Measurements from ENCODE around the gene BIRC2.

BIRC2 gene

DNA sequence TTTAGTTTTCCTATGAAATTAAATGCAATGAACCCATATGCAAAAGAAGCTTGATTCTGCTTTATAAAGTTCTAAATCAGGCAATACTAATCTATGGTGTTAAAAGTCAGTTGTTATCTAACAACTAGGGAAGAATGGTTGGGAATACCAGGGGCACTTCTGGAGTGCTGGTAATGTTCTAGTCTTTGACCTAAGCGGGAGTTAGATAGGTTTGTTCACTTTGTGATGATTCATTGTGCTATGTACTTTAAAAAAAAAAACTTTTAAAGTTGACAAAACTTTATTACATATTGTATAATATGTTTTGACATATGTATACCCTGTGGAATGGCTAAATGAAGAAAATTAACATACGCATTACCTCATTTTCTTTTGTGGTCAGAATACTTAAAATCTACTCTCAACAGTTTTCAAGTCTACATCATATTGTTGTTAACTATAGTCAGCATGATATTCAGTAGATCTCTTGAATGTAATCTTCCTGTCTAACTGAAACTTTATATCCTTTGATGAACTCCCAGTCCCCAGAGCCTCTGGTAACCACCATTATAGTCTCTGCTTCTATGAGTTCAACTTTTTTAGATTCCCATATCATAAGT is 39.2 kb downstream of the BIRC2 start:
- H4K91ac ChIP-seq (ENCODE audit: low read depth, low read length, poor library complexity) = no peak overlapping the region
- H3K27ac ChIP-seq (replicated peaks; ENCODE audit: low read length) = no peak overlapping the region
- no peak overlapping the region for H3K4me2 ChIP-seq (ENCODE audit: insufficient read depth, low read length, poor library complexity, severe bottlenecking)
- no peak overlapping the region for H2AK5ac ChIP-seq (ENCODE audit: low read depth, low read length)
- peaks cover 0 to 4% of the 10 kb centered on the region in 2 donors for H3K9me3 ChIP-seq (replicated peaks in 1 of 2; ENCODE audit: control insufficient read depth in 2 of 2, insufficient read depth in 1 of 2, low read depth in 1 of 2, low read length in 2 of 2)
- no CpG with 5 or more reads among the region's 2 CpGs for WGBS, 2 donors (ENCODE audit: extremely low coverage in 2 of 2, insufficient read length in 2 of 2, insufficient replicate concordance in 1 of 2)
- no peak overlapping the region for H3K9ac ChIP-seq (ENCODE audit: low read depth, low read length, poor library complexity)
- H3K36me3 ChIP-seq (replicated peaks in 1 of 2; ENCODE audit: control insufficient read depth in 2 of 2, insufficient read depth in 2 of 2, low read length in 2 of 2) = peaks cover 2 to 71% of the 10 kb centered on the region in 2 donors
- H3K4me3 ChIP-seq (ENCODE audit: low read length in 2 of 2) = no peak overlapping the region
- H3K14ac ChIP-seq (ENCODE audit: low read length) = no peak overlapping the region
- no peaks in the 10 kb centered on the region for H3K79me1 ChIP-seq (ENCODE audit: low read depth, low read length)
- no peaks in the 10 kb centered on the region for H3K27me3 ChIP-seq (ENCODE audit: control insufficient read depth in 3 of 3, insufficient read depth in 3 of 3, low read depth in 1 of 3, low read length in 3 of 3)
- H2AFZ ChIP-seq (ENCODE audit: low read length) = no peak overlapping the region
- peaks cover 0 to 6% of the 10 kb centered on the region in 2 donors for H3K4me1 ChIP-seq (ENCODE audit: control insufficient read depth in 2 of 2, insufficient read depth in 1 of 2, low read depth in 1 of 2, low read length in 2 of 2)
- no peak overlapping the region for H4K8ac ChIP-seq (ENCODE audit: low read depth, low read length)
- DNase-seq (ENCODE audit: low spot score) = no peak
- no peak overlapping the region for H2BK5ac ChIP-seq (ENCODE audit: low read length)
- H2BK12ac ChIP-seq (ENCODE audit: low read length) = no peak overlapping the region
- H2BK15ac ChIP-seq (ENCODE audit: low read length) = no peak overlapping the region
- no peak overlapping the region for H3K18ac ChIP-seq (ENCODE audit: low read length)
- no peak overlapping the region for H3K23ac ChIP-seq (ENCODE audit: low read depth, low read length, poor library complexity)
- no peak overlapping the region for H3K4ac ChIP-seq (ENCODE audit: low read length)
- H2BK120ac ChIP-seq (ENCODE audit: low read depth, low read length) = no peak overlapping the region

DNA sequence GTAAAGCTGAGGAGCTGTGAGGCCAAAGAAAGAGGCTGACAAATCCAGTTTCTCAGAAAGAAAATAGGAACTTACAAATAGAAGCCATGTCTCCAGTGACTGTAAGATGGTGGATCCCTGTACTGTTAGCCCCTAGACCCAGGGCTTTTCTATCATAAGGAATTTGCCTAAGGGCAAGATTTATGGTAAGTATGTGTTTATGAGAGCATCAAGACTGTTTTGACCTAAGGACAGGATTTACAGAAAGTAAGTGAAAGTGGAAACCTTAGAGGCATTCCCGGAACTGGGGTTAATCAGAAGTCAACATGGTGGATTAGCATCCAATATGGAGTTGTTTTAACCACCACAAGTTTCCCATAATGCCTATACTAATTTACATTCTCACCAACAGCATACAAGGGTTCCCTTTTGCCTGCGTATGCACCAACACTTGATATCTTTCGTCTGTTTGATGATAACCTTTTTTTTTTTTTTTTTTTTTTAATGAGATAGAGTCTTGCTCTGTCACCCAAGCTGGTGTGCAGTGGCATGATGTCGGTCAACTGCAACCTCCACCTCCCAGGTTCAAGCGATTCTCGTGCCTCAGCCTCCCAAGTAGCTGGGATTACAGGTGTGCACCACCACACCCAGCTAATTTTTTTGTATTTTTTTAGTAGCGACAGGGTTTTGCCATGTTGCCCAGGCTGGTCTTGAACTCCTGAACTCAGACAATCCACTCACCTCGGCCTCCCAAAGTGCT is 40.2 kb downstream of the BIRC2 start:
- Histone ChIP-seq H3K27me3 (ENCODE audit: control insufficient read depth in 3 of 3, insufficient read depth in 3 of 3, low read depth in 1 of 3, low read length in 3 of 3) (no peaks in the 10 kb centered on the region), H2BK12ac (ENCODE audit: low read length) (no peak overlapping the region), H3K4ac (ENCODE audit: low read length) (no peak overlapping the region), H2BK120ac (ENCODE audit: low read depth, low read length) (no peak overlapping the region), H2BK15ac (ENCODE audit: low read length) (no peak overlapping the region), H3K18ac (ENCODE audit: low read length) (no peak overlapping the region), H3K9ac (ENCODE audit: low read depth, low read length, poor library complexity) (no peak overlapping the region), H3K4me3 (ENCODE audit: low read length in 2 of 2) (no peak overlapping the region), H3K23ac (ENCODE audit: low read depth, low read length, poor library complexity) (no peak overlapping the region), H3K4me2 (ENCODE audit: insufficient read depth, low read length, poor library complexity, severe bottlenecking) (no peak overlapping the region), H2AFZ (ENCODE audit: low read length) (no peak overlapping the region), H2BK5ac (ENCODE audit: low read length) (no peak overlapping the region), H3K36me3 (replicated peaks in 1 of 2; ENCODE audit: control insufficient read depth in 2 of 2, insufficient read depth in 2 of 2, low read length in 2 of 2) (peaks cover 4 to 71% of the 10 kb centered on the region in 2 donors), H3K9me3 (replicated peaks in 1 of 2; ENCODE audit: control insufficient read depth in 2 of 2, insufficient read depth in 1 of 2, low read depth in 1 of 2, low read length in 2 of 2) (peaks cover 0 to 4% of the 10 kb centered on the region in 2 donors), H3K14ac (ENCODE audit: low read length) (no peak overlapping the region), H3K79me1 (ENCODE audit: low read depth, low read length) (no peaks in the 10 kb centered on the region), H3K4me1 (ENCODE audit: control insufficient read depth in 2 of 2, insufficient read depth in 1 of 2, low read depth in 1 of 2, low read length in 2 of 2) (peaks cover 0 to 6% of the 10 kb centered on the region in 2 donors), H4K8ac (ENCODE audit: low read depth, low read length) (no peak overlapping the region), H2AK5ac (ENCODE audit: low read depth, low read length) (no peak overlapping the region), H4K91ac (ENCODE audit: low read depth, low read length, poor library complexity) (no peak overlapping the region), H3K27ac (replicated peaks; ENCODE audit: low read length) (no peak overlapping the region)
- DNase-seq (ENCODE audit: low spot score) = no peak
- no CpG with 5 or more reads among the region's 8 CpGs for WGBS, 2 donors (ENCODE audit: extremely low coverage in 2 of 2, insufficient read length in 2 of 2, insufficient replicate concordance in 1 of 2)

DNA sequence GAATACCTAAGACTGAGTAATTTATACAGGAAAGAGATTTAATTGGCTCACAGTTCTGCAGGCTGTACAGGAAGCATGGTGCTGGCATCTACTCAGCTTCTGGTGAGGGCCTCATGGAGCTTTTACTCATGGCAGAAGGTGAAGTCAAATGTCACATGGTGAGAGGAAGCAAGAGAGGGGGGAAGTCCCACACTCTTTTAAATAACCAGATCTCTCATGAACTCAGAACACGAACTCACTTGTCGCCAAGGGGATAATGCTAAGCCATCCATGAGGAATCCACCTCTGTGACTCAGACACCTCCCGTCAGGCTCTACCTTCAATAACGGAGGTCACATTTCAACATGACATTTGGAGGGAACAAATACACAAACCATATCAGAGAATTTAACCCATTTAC is 42.2 kb downstream of the BIRC2 start:
- Histone ChIP-seq H3K9me3 (replicated peaks in 1 of 2; ENCODE audit: control insufficient read depth in 2 of 2, insufficient read depth in 1 of 2, low read depth in 1 of 2, low read length in 2 of 2) (peaks cover 1 to 4% of the 10 kb centered on the region in 2 donors), H2AK5ac (ENCODE audit: low read depth, low read length) (no peak overlapping the region), H3K27ac (replicated peaks; ENCODE audit: low read length) (no peak overlapping the region), H3K23ac (ENCODE audit: low read depth, low read length, poor library complexity) (no peak overlapping the region), H2BK120ac (ENCODE audit: low read depth, low read length) (no peak overlapping the region), H3K18ac (ENCODE audit: low read length) (no peak overlapping the region), H2BK12ac (ENCODE audit: low read length) (no peak overlapping the region), H2AFZ (ENCODE audit: low read length) (no peak overlapping the region), H4K91ac (ENCODE audit: low read depth, low read length, poor library complexity) (no peak overlapping the region), H2BK5ac (ENCODE audit: low read length) (no peak overlapping the region), H2BK15ac (ENCODE audit: low read length) (no peak overlapping the region), H3K4me1 (ENCODE audit: control insufficient read depth in 2 of 2, insufficient read depth in 1 of 2, low read depth in 1 of 2, low read length in 2 of 2) (peaks cover 0 to 6% of the 10 kb centered on the region in 2 donors), H3K4me3 (ENCODE audit: low read length in 2 of 2) (no peak overlapping the region), H3K79me1 (ENCODE audit: low read depth, low read length) (no peaks in the 10 kb centered on the region), H3K4ac (ENCODE audit: low read length) (no peak overlapping the region), H3K36me3 (replicated peaks in 1 of 2; ENCODE audit: control insufficient read depth in 2 of 2, insufficient read depth in 2 of 2, low read length in 2 of 2) (peaks cover 12 to 79% of the 10 kb centered on the region in 2 donors), H3K9ac (ENCODE audit: low read depth, low read length, poor library complexity) (no peak overlapping the region), H3K4me2 (ENCODE audit: insufficient read depth, low read length, poor library complexity, severe bottlenecking) (no peak overlapping the region), H3K27me3 (ENCODE audit: control insufficient read depth in 3 of 3, insufficient read depth in 3 of 3, low read depth in 1 of 3, low read length in 3 of 3) (no peaks in the 10 kb centered on the region), H3K14ac (ENCODE audit: low read length) (no peak overlapping the region), H4K8ac (ENCODE audit: low read depth, low read length) (no peak overlapping the region)
- no peak for DNase-seq (ENCODE audit: low spot score)
- no CpG with 5 or more reads among the region's 4 CpGs for WGBS, 2 donors (ENCODE audit: extremely low coverage in 2 of 2, insufficient read length in 2 of 2, insufficient replicate concordance in 1 of 2)

DNA sequence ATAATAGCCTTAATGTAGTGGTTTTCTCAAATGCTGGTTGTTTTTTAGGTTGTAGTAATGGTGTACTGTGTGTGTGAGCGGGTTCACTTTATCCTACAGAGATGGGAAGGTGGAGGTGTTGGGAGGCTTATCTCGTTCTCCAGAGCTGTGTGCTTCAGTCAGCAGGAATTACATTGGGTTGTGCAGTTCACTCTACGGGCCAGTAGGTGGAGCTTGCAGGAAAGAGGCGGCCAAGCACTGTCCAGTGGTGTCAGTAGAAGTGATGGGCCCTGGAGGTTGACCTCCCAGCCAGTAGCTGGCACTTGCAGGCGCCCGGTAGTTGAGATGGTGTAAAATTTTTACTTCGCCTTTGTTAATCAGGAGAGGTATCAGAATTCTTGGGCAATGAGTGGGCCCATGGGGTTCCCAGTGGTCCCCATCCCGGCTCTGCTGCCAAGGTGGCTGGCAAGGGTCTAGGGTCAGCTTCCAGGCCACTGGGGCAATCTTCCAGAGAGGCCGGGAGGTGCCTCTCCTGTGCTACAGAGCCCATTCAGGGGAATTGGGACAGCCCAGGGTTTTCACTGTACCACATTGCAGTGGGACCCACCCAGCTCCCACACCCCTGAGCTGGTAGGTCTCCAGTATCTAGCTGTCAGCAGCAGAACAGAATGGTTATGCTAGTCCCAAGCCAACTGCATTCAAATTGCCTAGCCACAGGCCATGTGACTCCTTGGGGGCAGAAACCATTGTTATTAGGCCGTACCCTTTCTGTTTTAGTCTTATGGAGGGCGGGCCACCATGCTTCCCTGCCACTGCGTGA is 43.9 kb downstream of the BIRC2 start:
- H3K4ac ChIP-seq (ENCODE audit: low read length) = no peak overlapping the region
- peaks cover 12 to 73% of the 10 kb centered on the region in 2 donors for H3K36me3 ChIP-seq (replicated peaks in 1 of 2; ENCODE audit: control insufficient read depth in 2 of 2, insufficient read depth in 2 of 2, low read length in 2 of 2)
- H2BK5ac ChIP-seq (ENCODE audit: low read length) = peak overlapping the region; percentile 48
- no peaks in the 10 kb centered on the region for H3K4me1 ChIP-seq (ENCODE audit: control insufficient read depth in 2 of 2, insufficient read depth in 1 of 2, low read depth in 1 of 2, low read length in 2 of 2)
- H3K14ac ChIP-seq (ENCODE audit: low read length) = no peak overlapping the region
- H3K4me3 ChIP-seq (ENCODE audit: low read length in 2 of 2) = no peak overlapping the region
- H3K18ac ChIP-seq (ENCODE audit: low read length) = peak overlapping the region; percentile 52
- H2BK15ac ChIP-seq (ENCODE audit: low read length) = no peak overlapping the region
- H2BK12ac ChIP-seq (ENCODE audit: low read length) = no peak overlapping the region
- no peaks in the 10 kb centered on the region for H3K27me3 ChIP-seq (ENCODE audit: control insufficient read depth in 3 of 3, insufficient read depth in 3 of 3, low read depth in 1 of 3, low read length in 3 of 3)
- no peaks in the 10 kb centered on the region for H3K79me1 ChIP-seq (ENCODE audit: low read depth, low read length)
- no peak overlapping the region for H3K23ac ChIP-seq (ENCODE audit: low read depth, low read length, poor library complexity)
- H4K8ac ChIP-seq (ENCODE audit: low read depth, low read length) = no peak overlapping the region
- no CpG with 5 or more reads among the region's 12 CpGs for WGBS, 2 donors (ENCODE audit: extremely low coverage in 2 of 2, insufficient read length in 2 of 2, insufficient replicate concordance in 1 of 2)
- no peak overlapping the region for H4K91ac ChIP-seq (ENCODE audit: low read depth, low read length, poor library complexity)
- no peak overlapping the region for H3K9ac ChIP-seq (ENCODE audit: low read depth, low read length, poor library complexity)
- H2AK5ac ChIP-seq (ENCODE audit: low read depth, low read length) = peak overlapping the region; percentile 13
- H3K9me3 ChIP-seq (replicated peaks in 1 of 2; ENCODE audit: control insufficient read depth in 2 of 2, insufficient read depth in 1 of 2, low read depth in 1 of 2, low read length in 2 of 2) = peaks cover 1 to 4% of the 10 kb centered on the region in 2 donors
- DNase-seq (ENCODE audit: low spot score) = peak; percentile 44
- no peak overlapping the region for H3K4me2 ChIP-seq (ENCODE audit: insufficient read depth, low read length, poor library complexity, severe bottlenecking)
- no peak overlapping the region for H2BK120ac ChIP-seq (ENCODE audit: low read depth, low read length)
- no peak overlapping the region for H3K27ac ChIP-seq (replicated peaks; ENCODE audit: low read length)
- no peak overlapping the region for H2AFZ ChIP-seq (ENCODE audit: low read length)

Data from neuronal stem cell (in vitro differentiated cells).